GM03348 (cell line): Measurements from ENCODE around the gene ABCB10.
"Not testable (repeated sequence)": the region's sequence is repeated elsewhere in the genome, so short reads cannot be mapped to it uniquely, and the experiment has no call there.

Source experiments
- DNase-seq: peaks from one replicate; pipeline ENCODE4 v3.0.0; 2012; ENCODE audit warnings: low spot score

ABCB10 gene

DNA sequence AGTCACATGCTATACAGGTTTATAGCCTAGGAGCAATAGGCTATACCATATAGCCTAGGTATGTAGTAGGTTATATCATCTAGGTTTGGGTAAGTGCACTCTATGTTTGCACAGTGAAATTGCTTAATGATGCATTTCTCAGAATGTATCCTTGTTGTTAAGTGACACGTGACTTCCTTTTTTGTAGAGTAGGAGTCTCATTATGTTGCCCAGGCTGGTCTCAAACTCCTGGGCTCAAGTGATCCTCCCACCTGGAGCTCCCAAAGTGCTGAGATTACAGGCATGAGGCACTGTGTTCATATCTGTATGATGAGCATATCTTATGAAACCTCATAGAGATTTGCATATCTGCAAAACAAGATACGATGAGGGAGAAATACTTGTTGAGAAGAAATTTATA, 13.8 kb upstream of the ABCB10 start:
- no peak for DNase-seq

DNA sequence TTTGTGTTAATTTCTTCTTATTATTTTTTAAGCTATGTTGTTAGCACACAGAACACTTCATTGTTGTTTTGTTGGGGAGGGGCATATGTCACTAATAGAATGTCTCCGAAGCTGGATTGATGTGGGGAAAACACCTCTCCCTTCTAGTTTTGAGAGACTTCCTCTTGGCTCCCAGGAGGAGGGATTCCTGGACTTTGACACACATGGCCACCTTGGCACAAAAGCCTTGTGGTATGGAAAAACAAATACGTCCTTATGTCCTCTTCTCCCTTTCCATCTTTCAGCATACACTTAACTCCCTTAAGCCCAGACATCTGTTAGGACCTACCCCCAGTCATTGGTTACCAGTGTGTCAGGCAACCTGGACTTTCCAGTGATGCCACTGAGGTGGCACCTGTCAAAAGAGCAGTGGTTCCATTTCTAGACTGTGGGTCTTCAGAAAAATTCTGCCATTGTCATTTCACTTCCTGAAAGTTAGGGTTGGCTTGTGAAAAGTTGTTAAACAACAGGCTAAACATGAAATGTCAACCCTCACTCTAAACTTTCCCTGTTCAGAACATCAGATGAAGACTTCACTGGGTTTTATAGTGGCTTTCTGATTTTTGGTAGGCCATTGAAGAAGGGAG, 12.5 kb upstream of the ABCB10 start:
- DNase-seq: no peak

GRCh38 chr1:229570305-229570704, 11.8 kb upstream of the ABCB10 start:
- DNase-seq: no peak

- no peak for DNase-seq
Measured at GRCh38 chr1:229567109-229567868, 8.8 kb upstream of the ABCB10 start.

- DNase-seq: no peak
Measured at GRCh38 chr1:229563701-229564100, 5.2 kb upstream of the ABCB10 start.

GRCh38 chr1:229563241-229563640, 4.7 kb upstream of the ABCB10 start:
- no peak for DNase-seq

GRCh38 chr1:229562686-229563085, 4.2 kb upstream of the ABCB10 start:
- DNase-seq: no peak

GRCh38 chr1:229561141-229561540, 2.6 kb upstream of the ABCB10 start:
- DNase-seq: no peak

DNA sequence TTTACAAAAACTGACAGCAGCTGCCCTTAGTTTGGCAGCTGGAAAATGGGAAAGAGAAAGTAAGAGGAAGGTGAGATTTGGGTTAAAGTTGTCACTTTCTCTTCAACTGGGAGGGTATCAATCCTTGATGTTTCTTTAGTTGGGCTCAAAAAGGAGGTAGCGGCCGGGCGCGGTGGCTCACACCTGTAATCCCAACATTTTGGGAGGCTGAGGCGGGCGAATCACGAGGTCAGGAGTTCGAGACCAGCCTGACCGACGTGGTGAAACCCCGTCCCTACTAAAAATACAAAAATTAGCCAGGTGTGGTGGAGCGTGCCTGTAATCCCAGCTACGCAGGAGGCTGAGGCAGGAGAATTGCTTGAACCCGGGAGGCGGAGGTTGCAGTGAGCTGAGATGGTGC, 1.6 kb upstream of the ABCB10 start:
- DNase-seq: not testable (repeated sequence)

- DNase-seq: not testable (repeated sequence)
Measured at GRCh38 chr1:229559336-229559801, 862 bp upstream of the ABCB10 start.

DNA sequence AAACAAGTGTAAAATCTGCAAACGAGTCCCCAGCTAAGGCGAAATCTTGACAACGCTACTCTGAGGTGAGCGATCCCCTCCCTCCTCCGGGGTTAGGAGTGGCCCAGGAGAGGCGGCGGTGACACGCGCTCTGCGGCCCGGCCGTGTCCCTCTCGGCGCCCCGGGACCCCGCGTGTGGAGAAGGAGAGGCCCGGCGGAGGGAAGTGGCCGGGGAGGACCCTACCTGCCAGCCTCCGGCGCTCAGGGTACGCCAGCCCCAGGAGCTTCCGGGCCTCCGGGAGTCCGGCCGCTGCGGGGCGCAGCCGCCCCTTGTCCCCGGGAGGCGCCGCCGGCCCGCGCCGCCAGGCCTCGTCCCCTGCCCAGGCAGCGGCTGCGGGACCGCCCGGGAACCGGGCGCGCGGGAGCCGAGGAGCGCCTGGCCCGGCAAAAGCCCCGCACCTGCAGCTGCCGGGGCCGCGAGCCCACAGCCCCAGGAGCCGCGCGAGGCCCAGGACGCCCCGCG, 543 bp downstream of the ABCB10 start:
- peak; percentile 73 for DNase-seq

DNA sequence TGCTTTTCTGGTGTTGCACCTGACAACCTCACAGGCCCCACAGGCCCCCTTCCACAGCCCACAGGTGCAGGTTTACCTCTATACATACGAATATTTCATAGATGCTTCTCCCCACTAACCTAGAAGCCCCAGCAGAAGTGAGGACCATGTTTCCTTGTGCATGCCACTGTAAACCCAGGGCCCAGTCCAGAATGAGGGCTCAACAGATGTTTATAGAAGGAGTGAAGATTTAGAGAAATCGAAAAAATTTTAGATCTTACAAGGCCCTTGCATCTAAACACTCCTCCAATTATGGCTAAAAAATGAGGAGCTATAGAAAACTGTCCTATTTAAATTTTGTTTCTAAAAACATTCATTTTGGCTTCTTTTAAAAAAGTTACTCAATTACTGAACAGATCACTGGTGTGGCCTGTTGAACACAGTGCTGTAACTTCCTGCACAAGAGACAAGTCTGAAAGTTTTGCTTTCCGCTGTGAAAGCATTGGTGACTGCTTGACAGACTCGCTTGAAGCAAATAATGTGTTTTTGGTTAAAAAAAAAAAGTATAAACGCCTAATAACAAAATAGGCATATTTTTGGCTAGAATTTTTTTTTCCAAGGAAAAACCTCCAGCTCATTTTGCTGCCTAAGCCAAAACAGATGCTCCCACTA, 1.2 kb downstream of the ABCB10 start:
- peak; percentile 54 for DNase-seq

- peak; percentile 43 for DNase-seq
Measured at GRCh38 chr1:229554886-229555621, 3.5 kb downstream of the ABCB10 start.

GRCh38 chr1:229553621-229554130, 4.8 kb downstream of the ABCB10 start:
- no peak for DNase-seq

- no peak for DNase-seq
Measured at GRCh38 chr1:229552732-229553131, 5.8 kb downstream of the ABCB10 start.

- DNase-seq: no peak
Measured at GRCh38 chr1:229550812-229551567, 7.5 kb downstream of the ABCB10 start.

DNA sequence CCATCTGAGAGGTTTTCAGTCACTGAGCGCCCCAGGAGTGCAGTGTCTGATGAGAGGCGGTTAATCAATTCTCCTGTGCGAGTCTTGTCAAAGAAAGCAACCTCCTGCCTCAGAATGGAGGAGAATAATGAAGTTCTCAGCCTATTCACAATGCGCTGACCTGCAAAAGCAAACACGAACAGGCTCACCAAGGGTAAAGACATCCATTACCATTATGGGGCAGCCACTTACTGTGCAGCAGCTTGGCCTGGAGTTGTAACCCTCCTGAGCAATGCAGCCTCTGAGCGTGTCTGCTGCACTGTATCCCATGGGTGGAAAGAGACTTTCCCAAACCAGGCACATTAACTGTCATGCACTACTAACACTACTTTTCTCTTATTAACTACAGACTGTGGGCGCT, 11.0 kb downstream of the ABCB10 start:
- DNase-seq: no peak

GRCh38 chr1:229544587-229544986, 13.9 kb downstream of the ABCB10 start:
- no peak for DNase-seq

- no peak for DNase-seq
Measured at GRCh38 chr1:229539863-229540506, 18.5 kb downstream of the ABCB10 start.

GRCh38 chr1:229538945-229539344, 19.6 kb downstream of the ABCB10 start:
- DNase-seq: no peak

DNA sequence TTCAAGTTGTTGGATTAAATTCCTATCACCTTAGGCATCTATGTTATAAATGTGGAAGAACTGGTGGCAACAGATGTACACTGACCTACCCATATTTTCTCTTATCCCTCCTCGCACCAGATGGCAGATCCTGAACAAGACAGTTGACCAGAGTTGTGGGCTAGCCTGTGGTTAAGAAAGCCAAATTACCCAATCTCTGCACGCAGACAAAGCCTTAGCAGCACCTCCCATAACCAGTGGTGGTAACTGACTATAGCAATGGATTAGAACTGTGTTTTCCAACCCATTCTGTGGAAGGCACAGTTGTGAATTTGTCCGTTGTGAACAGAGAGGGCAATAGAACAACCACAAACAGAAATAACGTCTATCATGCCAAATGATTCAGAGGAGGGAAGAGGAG, 20.6 kb downstream of the ABCB10 start:
- DNase-seq: no peak
